Chondrocyte (in vitro differentiated cells): Measurements from ENCODE around the gene NTRK3. TPM values are rescaled to one million over a fixed set of nuclear protein-coding genes. Genes with fewer than 3 reads are reported as not detected.

Experiments used
- DNase-seq: peaks from one replicate; pipeline ENCODE4 v3.0.0; 2021; ENCODE audit warnings: mixed read lengths, low spot score
- H3K27ac Mint-ChIP-seq: one replicate; pipeline ENCODE4 v1.8.0; 2021; ENCODE audit warnings: mild to moderate bottlenecking, moderate library complexity, mixed read lengths; ENCODE audit not compliant: unreplicated experiment
- H3K27me3 Mint-ChIP-seq: 2 replicates; pipeline ENCODE4 v1.8.0; 2021; ENCODE audit warnings: low read depth, mixed read lengths
- H3K36me3 Mint-ChIP-seq: 2 replicates; pipeline ENCODE4 v1.8.0; 2021; ENCODE audit warnings: low read depth, mixed read lengths
- H3K4me1 Mint-ChIP-seq: 2 replicates; pipeline ENCODE4 v1.8.0; 2021; ENCODE audit warnings: low read depth, mild to moderate bottlenecking, mixed read lengths
- H3K4me3 Mint-ChIP-seq: one replicate; pipeline ENCODE4 v1.8.0; 2021; ENCODE audit warnings: mild to moderate bottlenecking, moderate library complexity, mixed read lengths; ENCODE audit not compliant: unreplicated experiment
- H3K9me3 Mint-ChIP-seq: 2 replicates; pipeline ENCODE4 v1.8.0; 2021; ENCODE audit warnings: low read depth, mixed read lengths
- total RNA-seq: library from RNA; stranded (reverse); gene quantifications from 3 replicates; pipeline ENCODE4 v1.2.1, GENCODE V29; 2021
- TF ChIP-seq, protein P1 (sequence below): fragments of 200-600 bp; sonication (generic); IDR thresholded peaks from 2 replicates; pipeline ENCODE4 v1.5.0; 2021; ENCODE audit warnings: antibody characterized with exemption, mild to moderate bottlenecking, moderate library complexity

Gene NTRK3
- total RNA-seq, 1 donor from 2014 or later = not detected

DNA sequence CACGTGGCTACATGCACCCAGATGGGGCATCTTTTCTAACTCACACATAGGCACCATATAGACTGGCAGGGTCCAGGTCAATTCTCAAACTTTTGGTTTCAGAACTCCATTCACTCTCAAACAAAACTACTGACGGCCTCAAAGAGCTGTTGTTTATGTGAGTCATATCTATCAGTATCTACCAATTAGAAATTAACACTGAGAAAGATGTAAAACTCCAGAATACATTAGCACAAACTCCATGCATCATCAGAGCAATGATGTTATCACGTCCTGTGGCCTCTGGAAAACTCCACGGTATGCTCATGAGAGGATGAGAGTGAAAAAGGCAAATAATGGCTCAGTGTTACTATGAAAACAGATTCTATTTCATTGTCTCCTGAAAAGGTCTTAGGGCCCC, 116.1 kb downstream of the NTRK3 start:
- no peak overlapping the region for H3K27ac Mint-ChIP-seq
- DNase-seq = no peak
- H3K9me3 Mint-ChIP-seq = peaks cover 10% of the 10 kb centered on the region
- H3K27me3 Mint-ChIP-seq = no peaks in the 10 kb centered on the region
- TF ChIP-seq, protein P1, sequence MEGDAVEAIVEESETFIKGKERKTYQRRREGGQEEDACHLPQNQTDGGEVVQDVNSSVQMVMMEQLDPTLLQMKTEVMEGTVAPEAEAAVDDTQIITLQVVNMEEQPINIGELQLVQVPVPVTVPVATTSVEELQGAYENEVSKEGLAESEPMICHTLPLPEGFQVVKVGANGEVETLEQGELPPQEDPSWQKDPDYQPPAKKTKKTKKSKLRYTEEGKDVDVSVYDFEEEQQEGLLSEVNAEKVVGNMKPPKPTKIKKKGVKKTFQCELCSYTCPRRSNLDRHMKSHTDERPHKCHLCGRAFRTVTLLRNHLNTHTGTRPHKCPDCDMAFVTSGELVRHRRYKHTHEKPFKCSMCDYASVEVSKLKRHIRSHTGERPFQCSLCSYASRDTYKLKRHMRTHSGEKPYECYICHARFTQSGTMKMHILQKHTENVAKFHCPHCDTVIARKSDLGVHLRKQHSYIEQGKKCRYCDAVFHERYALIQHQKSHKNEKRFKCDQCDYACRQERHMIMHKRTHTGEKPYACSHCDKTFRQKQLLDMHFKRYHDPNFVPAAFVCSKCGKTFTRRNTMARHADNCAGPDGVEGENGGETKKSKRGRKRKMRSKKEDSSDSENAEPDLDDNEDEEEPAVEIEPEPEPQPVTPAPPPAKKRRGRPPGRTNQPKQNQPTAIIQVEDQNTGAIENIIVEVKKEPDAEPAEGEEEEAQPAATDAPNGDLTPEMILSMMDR = no peak
- H3K4me1 Mint-ChIP-seq = no peaks in the 10 kb centered on the region
- H3K36me3 Mint-ChIP-seq = no peaks in the 10 kb centered on the region
- H3K4me3 Mint-ChIP-seq = no peak overlapping the region

DNA sequence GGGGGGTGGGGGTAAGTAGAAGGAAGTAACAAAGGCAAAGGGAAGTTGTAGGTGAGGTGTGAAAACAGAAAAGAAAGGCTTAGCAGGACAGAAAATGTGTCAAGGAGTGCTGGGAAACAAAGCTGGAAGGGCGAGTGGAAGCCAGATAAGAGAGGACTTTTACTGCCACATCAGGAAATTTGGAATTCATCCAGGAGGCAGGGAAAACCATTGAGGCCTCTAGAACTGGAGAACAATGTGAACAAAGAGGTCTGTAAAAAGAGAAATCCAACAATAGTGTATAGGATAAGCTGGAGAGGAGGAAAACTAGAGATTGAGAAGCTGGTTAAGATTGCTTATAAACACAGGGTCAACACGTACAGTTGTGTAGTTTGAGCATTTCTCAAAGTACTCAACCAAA, 116.6 kb downstream of the NTRK3 start:
- H3K9me3 Mint-ChIP-seq = peaks cover 13% of the 10 kb centered on the region
- DNase-seq = no peak
- H3K4me1 Mint-ChIP-seq = no peaks in the 10 kb centered on the region
- TF ChIP-seq, protein P1 = no peak
- H3K36me3 Mint-ChIP-seq = no peaks in the 10 kb centered on the region
- H3K4me3 Mint-ChIP-seq = no peak overlapping the region
- H3K27ac Mint-ChIP-seq = no peak overlapping the region
- no peaks in the 10 kb centered on the region for H3K27me3 Mint-ChIP-seq

DNA sequence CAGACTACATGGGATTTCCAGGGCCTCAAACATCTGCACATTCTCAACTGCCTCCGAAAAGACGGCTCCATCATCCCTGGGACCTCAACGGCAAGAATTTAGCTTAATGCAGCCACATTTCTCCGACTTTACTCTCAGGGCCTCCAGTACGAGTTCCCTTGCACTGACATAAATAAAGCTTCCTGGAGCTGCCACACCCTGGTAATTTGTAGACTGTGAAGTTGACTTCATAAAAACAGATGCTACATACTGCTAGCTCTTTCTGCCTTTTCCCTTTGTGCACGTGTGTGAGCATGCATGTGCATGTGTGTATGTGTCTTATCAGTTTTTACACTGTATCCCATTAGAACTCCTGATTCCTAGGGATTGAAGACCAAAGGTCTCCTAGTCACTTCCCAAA, 122.7 kb downstream of the NTRK3 start:
- Mint-ChIP-seq H3K4me3 (no peak overlapping the region), H3K27me3 (no peaks in the 10 kb centered on the region), H3K27ac (no peak overlapping the region), H3K4me1 (no peaks in the 10 kb centered on the region), H3K9me3 (peaks cover 23% of the 10 kb centered on the region), H3K36me3 (no peaks in the 10 kb centered on the region)
- TF ChIP-seq, protein P1 = no peak
- DNase-seq = no peak

DNA sequence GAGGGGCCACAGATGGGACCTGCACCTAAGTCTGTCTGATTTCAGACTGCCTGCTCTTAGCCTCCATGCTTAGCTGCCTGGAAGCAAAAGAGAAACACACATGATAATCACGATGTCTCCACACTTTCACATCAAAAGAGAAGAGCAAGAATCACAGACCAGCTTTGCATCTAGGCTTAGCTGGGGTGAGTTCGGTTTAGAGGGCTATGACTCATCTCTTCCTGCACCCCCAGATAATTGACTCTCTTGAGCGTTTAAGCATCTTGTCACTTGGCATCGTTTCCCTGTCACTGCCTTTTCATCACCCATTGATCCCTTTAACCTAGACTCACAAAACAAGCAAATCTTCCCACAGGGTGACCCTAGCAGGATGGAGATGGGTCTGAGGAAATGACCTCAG, 124.0 kb downstream of the NTRK3 start:
- peaks cover 23% of the 10 kb centered on the region for H3K9me3 Mint-ChIP-seq

DNA sequence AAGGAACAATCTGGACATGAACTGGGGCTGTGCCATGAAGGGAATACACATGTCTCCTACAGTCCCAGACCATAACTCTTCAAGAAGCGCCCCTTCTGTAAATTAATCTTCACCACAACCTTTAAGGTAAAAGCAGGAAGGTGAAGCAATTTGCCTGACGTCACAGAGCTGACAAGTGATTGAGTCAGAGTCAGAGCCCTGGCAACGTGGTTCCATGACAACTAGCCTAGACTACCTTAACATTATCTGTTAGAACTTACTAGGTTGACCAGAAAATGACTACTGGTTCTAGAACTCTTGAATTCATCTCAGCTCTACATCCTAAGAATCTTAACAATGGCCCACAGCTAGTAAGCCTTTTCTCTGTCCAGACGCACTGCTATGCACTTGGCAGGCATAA, 124.6 kb downstream of the NTRK3 start:
- Mint-ChIP-seq H3K9me3 (peaks cover 18% of the 10 kb centered on the region), H3K27ac (no peak overlapping the region), H3K27me3 (no peaks in the 10 kb centered on the region), H3K4me3 (no peak overlapping the region), H3K4me1 (no peaks in the 10 kb centered on the region), H3K36me3 (no peaks in the 10 kb centered on the region)
- DNase-seq = no peak
- TF ChIP-seq, protein P1 = no peak

More for the DNA sequence above, 124.0 kb downstream of the NTRK3 start:
- Mint-ChIP-seq H3K36me3 (no peaks in the 10 kb centered on the region), H3K27ac (no peak overlapping the region), H3K4me3 (no peak overlapping the region), H3K27me3 (no peaks in the 10 kb centered on the region), H3K4me1 (no peaks in the 10 kb centered on the region)
- no peak for DNase-seq
- TF ChIP-seq, protein P1 = no peak
